OCI-LY7 (cell line): ENCODE results near the gene PANK2. TPM values are rescaled to one million over a fixed set of nuclear protein-coding genes. Genes with fewer than 3 reads are reported as not detected.

Experiments used
- BruUV-seq: library from RNA; stranded (reverse); fragments of 400-500 nt; replicated peaks from 2 replicates; lab custom pipeline; 2021; lab: Mats Ljungman, UMichigan
- CTCF ChIA-PET: fragments of 300-600 bp; sonication (Branson Sonifier 250); formaldehyde crosslinking; loops from one replicate; lab custom pipeline; 2022; ENCODE audit warnings: antibody characterized with exemption; ENCODE audit not compliant: unreplicated experiment; lab: Charles Lee
- POLR2A ChIA-PET: fragments of 300-600 bp; sonication (Branson Sonifier 250); formaldehyde crosslinking; loops from one replicate; lab custom pipeline; 2022; ENCODE audit warnings: antibody characterized with exemption; lab: Charles Lee
- DNase-seq: peaks from one replicate; pipeline ENCODE4 v3.0.0-alpha.2; 2015; ENCODE audit warnings: low spot score
- H2AFZ ChIP-seq: fragments of 200-600 bp; sonication (generic), shearing (Covaris generic); 2 replicates; pipeline ENCODE4 v1.6.1; 2014; ENCODE audit warnings: mild to moderate bottlenecking, antibody characterized with exemption, low read length, moderate library complexity
- H3K27ac ChIP-seq: fragments of 200-600 bp; sonication (generic); 2 replicates; pipeline ENCODE4 v1.5.1; 2014; ENCODE audit warnings: mixed run types, low read depth, mild to moderate bottlenecking, moderate library complexity, low read length, inconsistent platforms; ENCODE audit not compliant: poor library complexity, severe bottlenecking
- H3K36me3 ChIP-seq: fragments of 200-600 bp; sonication (generic); 2 replicates; pipeline ENCODE4 v1.6.1; 2014; ENCODE audit warnings: mild to moderate bottlenecking, antibody characterized with exemption, low read length, moderate library complexity, mixed read lengths; ENCODE audit not compliant: insufficient read depth
- H3K4me1 ChIP-seq: fragments of 200-600 bp; sonication (generic); 2 replicates; pipeline ENCODE4 v1.5.1; 2014; ENCODE audit warnings: mild to moderate bottlenecking, low read length; ENCODE audit not compliant: insufficient read depth, poor library complexity, severe bottlenecking
- H3K4me2 ChIP-seq: fragments of 200-600 bp; sonication (generic); 2 replicates; pipeline ENCODE4 v1.6.1; 2014; ENCODE audit warnings: mild to moderate bottlenecking, low read length
- H3K4me3 ChIP-seq: fragments of 200-600 bp; sonication (generic); 2 replicates; pipeline ENCODE4 v1.5.1; 2014; ENCODE audit warnings: mild to moderate bottlenecking, low read depth, low read length; ENCODE audit not compliant: poor library complexity, severe bottlenecking
- H3K79me2 ChIP-seq: fragments of 200-600 bp; sonication (generic); 2 replicates; pipeline ENCODE4 v1.6.1; 2016; ENCODE audit warnings: low read depth, mild to moderate bottlenecking, low read length, moderate library complexity, mixed read lengths; ENCODE audit not compliant: insufficient read depth
- H3K9me2 ChIP-seq: fragments of 200-600 bp; sonication (generic); 2 replicates; pipeline ENCODE4 v1.6.1; 2016; ENCODE audit warnings: mild to moderate bottlenecking, low read length, mixed read lengths; ENCODE audit not compliant: insufficient read depth
- H3K9me3 ChIP-seq: fragments of 200-600 bp; sonication (generic); 2 replicates; pipeline ENCODE4 v1.6.1; 2014; ENCODE audit warnings: mild to moderate bottlenecking, mixed run types, low read length, mixed read lengths
- H4K20me1 ChIP-seq: fragments of 200-600 bp; sonication (generic); 2 replicates; pipeline ENCODE4 v1.6.1; 2014; ENCODE audit warnings: mild to moderate bottlenecking, antibody characterized with exemption, low read length, moderate library complexity, mixed read lengths; ENCODE audit not compliant: insufficient read depth
- EZH2phosphoT487 ChIP-seq: fragments of 200-600 bp; sonication (generic); IDR thresholded peaks from 2 replicates; pipeline ENCODE4 v1.6.1; 2018; ENCODE audit warnings: low read depth, borderline replicate concordance, mild to moderate bottlenecking, mixed run types, antibody characterized with exemption, low read length, moderate library complexity, mixed read lengths
- intact Hi-C: fragments of 100-400 bp; cut with micrococcal nuclease; formaldehyde crosslinking; loops from one replicate; pipeline ENCODE4 v1.10.0; 2022; ENCODE audit not compliant: unreplicated experiment
- total RNA-seq, 2 experiments: library from RNA; depleted of rRNA in 1 of 2; stranded (reverse); fragments of >200 nt in 1 of 2; shearing (Covaris generic) in 1 of 2; gene quantifications; 2 replicates each; pipeline ENCODE4 v1.2.3, GENCODE V29; 2014 to 2022
- TF ChIP-seq, protein P1 (sequence below): fragments of 200-600 bp; sonication (generic); conservative IDR thresholded peaks from 2 replicates; pipeline ENCODE4 v1.5.1; 2014; ENCODE audit warnings: mild to moderate bottlenecking, antibody characterized with exemption, low read length, moderate library complexity, mixed read lengths

The PANK2 gene
- total RNA-seq, 2 experiments from 2014 or later, result 40.9 to 66.6 TPM

DNA sequence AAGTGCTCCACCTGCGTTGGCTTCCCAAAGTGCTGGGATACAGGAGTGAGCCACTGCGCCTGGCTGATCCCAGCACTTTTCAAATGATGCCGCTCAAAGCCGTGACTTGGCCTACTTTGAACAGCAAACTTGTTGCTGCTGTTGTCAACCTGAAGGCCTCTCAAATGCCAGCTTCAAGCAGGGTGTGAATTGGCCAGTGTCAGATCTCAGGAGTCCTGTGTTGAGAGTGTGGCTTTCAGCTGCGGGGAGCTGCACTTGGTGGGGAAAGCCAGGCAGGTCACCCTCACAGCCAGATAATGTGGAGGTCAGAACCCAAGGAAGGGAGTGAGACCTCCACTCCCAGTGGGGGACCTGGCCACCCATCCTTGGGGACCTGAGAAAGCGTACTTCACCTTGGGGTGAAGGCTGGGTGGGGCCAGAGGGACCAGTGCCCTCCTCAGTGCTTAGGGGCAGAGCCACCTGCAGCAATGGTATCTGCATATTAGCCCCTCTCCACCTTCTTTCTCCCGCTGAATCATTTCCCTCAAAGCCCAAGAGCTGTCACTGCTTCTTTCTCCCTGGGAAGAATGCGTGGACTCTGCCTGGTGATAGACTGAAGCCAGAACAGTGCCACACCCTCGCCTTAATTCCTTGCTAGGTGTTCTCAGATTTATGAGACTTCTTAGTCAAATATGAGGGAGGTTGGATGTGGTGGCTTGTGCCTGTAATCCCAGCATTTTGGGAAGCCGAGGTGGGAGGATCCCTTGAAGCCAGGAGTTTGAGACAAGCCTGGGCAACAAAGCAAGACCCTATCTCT lies 19.1 kb upstream of the PANK2 start:
- Histone ChIP-seq H3K79me2 (no peaks in the 10 kb centered on the region), H3K9me2 (no peaks in the 10 kb centered on the region), H3K4me3 (no peak overlapping the region), H3K4me2 (no peak overlapping the region), H3K9me3 (no peaks in the 10 kb centered on the region), H3K27ac (no peak overlapping the region), H3K4me1 (no peaks in the 10 kb centered on the region), H2AFZ (no peak overlapping the region), H3K36me3 (peaks cover 56% of the 10 kb centered on the region), H4K20me1 (no peaks in the 10 kb centered on the region)
- POLR2A ChIA-PET, result interaction anchor here (0.6 kb wide), 1 partner anchor 9 kb away, joined by 3 read pairs; no protein-coding TSS in a partner anchor
- TF ChIP-seq EZH2phosphoT487, result no peak
- TF ChIP-seq, protein P1, sequence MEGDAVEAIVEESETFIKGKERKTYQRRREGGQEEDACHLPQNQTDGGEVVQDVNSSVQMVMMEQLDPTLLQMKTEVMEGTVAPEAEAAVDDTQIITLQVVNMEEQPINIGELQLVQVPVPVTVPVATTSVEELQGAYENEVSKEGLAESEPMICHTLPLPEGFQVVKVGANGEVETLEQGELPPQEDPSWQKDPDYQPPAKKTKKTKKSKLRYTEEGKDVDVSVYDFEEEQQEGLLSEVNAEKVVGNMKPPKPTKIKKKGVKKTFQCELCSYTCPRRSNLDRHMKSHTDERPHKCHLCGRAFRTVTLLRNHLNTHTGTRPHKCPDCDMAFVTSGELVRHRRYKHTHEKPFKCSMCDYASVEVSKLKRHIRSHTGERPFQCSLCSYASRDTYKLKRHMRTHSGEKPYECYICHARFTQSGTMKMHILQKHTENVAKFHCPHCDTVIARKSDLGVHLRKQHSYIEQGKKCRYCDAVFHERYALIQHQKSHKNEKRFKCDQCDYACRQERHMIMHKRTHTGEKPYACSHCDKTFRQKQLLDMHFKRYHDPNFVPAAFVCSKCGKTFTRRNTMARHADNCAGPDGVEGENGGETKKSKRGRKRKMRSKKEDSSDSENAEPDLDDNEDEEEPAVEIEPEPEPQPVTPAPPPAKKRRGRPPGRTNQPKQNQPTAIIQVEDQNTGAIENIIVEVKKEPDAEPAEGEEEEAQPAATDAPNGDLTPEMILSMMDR, result no peak
- intact Hi-C loops, result no loop called here
- CTCF ChIA-PET, result no interaction called here
- no TSS peak for BruUV-seq
- no peak for DNase-seq

DNA sequence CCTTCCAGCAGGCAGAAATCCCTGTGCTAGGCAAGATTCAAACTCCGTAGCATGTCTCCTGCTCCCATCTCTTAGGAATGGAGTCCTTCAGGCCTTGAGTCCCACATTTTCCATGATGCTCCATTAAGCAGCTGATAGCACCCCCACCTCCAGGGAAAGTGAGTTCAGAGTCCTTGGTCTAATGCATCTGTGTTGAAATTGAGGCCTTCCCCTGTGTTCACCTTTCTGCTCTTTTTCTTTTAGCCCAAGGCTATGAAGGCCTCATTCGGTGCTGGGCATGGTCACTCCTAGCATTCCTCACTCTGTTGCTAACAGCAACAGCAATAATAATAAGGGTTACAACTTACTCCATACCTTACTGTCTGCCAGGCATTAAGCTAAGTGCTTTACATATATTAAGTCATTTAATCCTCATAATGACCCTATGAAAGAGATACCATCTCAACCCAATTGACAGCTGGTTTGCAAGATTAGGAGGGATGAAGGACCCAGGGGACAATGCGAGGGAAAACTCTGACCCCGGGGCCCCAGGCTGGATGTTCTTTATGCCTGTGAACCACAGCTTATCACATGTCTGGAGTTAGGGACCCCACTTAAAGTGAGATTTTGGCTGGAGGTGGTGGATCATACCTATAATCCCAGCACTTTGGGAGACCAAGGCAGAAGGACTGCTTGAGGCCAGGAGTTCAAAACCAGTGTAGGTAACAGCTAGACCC lies 17.5 kb upstream of the PANK2 start:
- no peak overlapping the region for H3K4me2 ChIP-seq
- no peaks in the 10 kb centered on the region for H3K9me2 ChIP-seq
- no peaks in the 10 kb centered on the region for H3K79me2 ChIP-seq
- BruUV-seq, result no TSS peak
- no peaks in the 10 kb centered on the region for H3K4me1 ChIP-seq
- H3K9me3 ChIP-seq, result no peaks in the 10 kb centered on the region
- H3K27ac ChIP-seq, result no peak overlapping the region
- intact Hi-C loops, result no loop called here
- H3K36me3 ChIP-seq, result peaks cover 47% of the 10 kb centered on the region
- ChIA-PET POLR2A (interaction anchor here (0.5 to 1.0 kb wide), 2 partner anchors 9 to 671 kb away, joined by 3 to 4 read pairs; no protein-coding TSS in a partner anchor), CTCF (no interaction called here)
- no peak overlapping the region for H3K4me3 ChIP-seq
- DNase-seq, result no peak
- no peak overlapping the region for H2AFZ ChIP-seq
- TF ChIP-seq, protein P1, result no peak
- no peak for TF ChIP-seq EZH2phosphoT487
- H4K20me1 ChIP-seq, result no peaks in the 10 kb centered on the region

DNA sequence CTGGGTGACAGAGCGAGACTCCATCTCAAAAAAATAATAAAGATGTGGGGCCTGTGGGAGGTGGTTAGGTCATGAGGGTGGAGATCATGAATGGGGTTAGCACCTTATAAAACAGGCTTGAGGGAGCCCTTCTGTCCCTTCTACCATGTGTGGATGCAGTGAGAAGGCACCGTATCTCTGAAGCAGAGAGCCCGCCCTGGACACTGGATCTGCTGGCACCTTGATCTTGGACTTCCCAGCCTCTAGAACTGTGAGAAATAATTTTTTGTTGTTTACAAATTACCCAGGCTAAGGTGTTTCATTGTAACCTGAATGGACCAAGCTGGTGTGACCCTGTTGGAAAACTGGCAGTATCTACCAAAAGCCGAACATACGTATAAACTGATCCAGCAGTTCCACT lies 15.7 kb upstream of the PANK2 start:
- no peak for TF ChIP-seq EZH2phosphoT487
- TF ChIP-seq, protein P1, result no peak
- no peak overlapping the region for H3K27ac ChIP-seq
- no peak for DNase-seq
- no peaks in the 10 kb centered on the region for H3K4me1 ChIP-seq
- CTCF ChIA-PET, result no interaction called here
- no peak overlapping the region for H3K4me3 ChIP-seq
- H3K9me3 ChIP-seq, result no peaks in the 10 kb centered on the region
- H3K9me2 ChIP-seq, result no peaks in the 10 kb centered on the region
- no peak overlapping the region for H3K4me2 ChIP-seq
- H2AFZ ChIP-seq, result no peak overlapping the region
- intact Hi-C loops, result no loop called here
- no peaks in the 10 kb centered on the region for H3K79me2 ChIP-seq
- POLR2A ChIA-PET, result no interaction called here
- H3K36me3 ChIP-seq, result peaks cover 38% of the 10 kb centered on the region
- H4K20me1 ChIP-seq, result no peaks in the 10 kb centered on the region
- BruUV-seq, result no TSS peak
